ENCODE data around the gene TMEM245. TPM values are rescaled to one million over a fixed set of nuclear protein-coding genes. Genes with fewer than 3 reads are reported as not detected.

TMEM245 gene
- total RNA-seq, 4 donors from 2014 or later, result 45.7 to 121 (median 71.4) TPM

DNA sequence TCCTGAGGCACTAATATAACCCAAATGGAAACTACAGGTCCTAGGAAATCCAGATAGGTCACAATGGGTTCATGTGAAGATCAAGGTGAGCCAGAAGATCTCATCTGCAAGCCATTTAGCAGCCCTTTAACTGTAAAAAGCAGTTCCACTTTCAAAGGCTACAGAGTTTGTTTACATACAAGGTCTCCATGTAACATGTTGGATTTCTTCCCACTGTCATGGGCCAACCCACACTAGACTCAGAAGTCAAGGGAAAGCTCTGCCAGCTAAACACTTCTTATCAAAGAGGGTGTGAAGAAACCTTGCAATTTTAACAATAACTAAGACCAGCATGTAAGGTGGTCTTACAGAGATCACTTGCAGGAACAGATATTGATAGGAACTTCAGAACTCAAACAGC is 102.7 kb downstream of the TMEM245 start:
- TF ChIP-seq POLR2A (IDR thresholded peaks at IDR 0.05), result no peak
- TF ChIP-seq, protein P1, sequence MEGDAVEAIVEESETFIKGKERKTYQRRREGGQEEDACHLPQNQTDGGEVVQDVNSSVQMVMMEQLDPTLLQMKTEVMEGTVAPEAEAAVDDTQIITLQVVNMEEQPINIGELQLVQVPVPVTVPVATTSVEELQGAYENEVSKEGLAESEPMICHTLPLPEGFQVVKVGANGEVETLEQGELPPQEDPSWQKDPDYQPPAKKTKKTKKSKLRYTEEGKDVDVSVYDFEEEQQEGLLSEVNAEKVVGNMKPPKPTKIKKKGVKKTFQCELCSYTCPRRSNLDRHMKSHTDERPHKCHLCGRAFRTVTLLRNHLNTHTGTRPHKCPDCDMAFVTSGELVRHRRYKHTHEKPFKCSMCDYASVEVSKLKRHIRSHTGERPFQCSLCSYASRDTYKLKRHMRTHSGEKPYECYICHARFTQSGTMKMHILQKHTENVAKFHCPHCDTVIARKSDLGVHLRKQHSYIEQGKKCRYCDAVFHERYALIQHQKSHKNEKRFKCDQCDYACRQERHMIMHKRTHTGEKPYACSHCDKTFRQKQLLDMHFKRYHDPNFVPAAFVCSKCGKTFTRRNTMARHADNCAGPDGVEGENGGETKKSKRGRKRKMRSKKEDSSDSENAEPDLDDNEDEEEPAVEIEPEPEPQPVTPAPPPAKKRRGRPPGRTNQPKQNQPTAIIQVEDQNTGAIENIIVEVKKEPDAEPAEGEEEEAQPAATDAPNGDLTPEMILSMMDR (IDR thresholded peaks at IDR 0.05 in 4 of 5, conservative IDR thresholded peaks at IDR 0.05 in 1 of 5), result no peak
- no peak for ATAC-seq
- in situ Hi-C loops (cut with MboI; ENCODE audit: low sequenced_read_pairs in 4 of 4), result loop anchor here in 1 of 4 donors (10.0 kb wide), 1 partner anchor 108 kb away; no protein-coding TSS in a partner anchor
- intact Hi-C loops (cut with DNase I; ENCODE audit: low total_unique reads), result no loop called here
- Histone ChIP-seq H3K27ac (no peak overlapping the region), H3K9me3 (no peaks in the 10 kb centered on the region), H3K4me1 (peaks cover 25 to 28% of the 10 kb centered on the region in 2 donors), H3K4me3 (no peak overlapping the region), H3K36me3 (peaks cover 0 to 9% of the 10 kb centered on the region in 2 donors), H3K27me3 (no peaks in the 10 kb centered on the region)
- no peak for DNase-seq

DNA sequence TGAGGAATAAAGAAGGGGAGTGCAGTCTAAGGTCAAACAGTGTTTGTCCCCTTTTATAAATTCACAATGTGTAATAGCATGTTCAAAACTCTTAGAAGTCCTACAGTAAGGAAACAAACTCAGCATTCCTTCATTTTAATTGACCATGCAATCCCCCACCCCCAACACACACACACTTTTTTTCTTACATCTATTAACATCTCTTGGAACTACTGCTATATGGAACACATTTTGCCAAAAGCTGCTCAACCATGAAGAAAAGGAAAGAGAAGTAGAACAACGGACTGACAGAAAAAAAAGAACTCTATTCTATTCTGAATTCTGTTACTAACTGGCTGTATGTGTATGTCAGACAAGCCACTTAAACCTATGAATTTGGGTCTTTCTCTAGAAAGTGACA is 103.6 kb downstream of the TMEM245 start:
- no peak for TF ChIP-seq POLR2A (IDR thresholded peaks at IDR 0.05)
- TF ChIP-seq, protein P1 (IDR thresholded peaks at IDR 0.05 in 4 of 5, conservative IDR thresholded peaks at IDR 0.05 in 1 of 5), result no peak
- H3K9me3 ChIP-seq, result no peaks in the 10 kb centered on the region
- no peak overlapping the region for H3K27ac ChIP-seq
- H3K27me3 ChIP-seq, result no peaks in the 10 kb centered on the region
- H3K4me3 ChIP-seq, result no peak overlapping the region
- intact Hi-C loops (cut with DNase I; ENCODE audit: low total_unique reads) (no loop called here), in situ Hi-C loops (cut with MboI; ENCODE audit: low sequenced_read_pairs in 4 of 4) (loop anchor here in 1 of 4 donors (10.0 kb wide), 1 partner anchor 109 kb away; no protein-coding TSS in a partner anchor)
- DNase-seq (no peak), ATAC-seq (no peak)
- peaks cover 34% of the 10 kb centered on the region in 2 donors for H3K4me1 ChIP-seq
- peaks cover 0 to 9% of the 10 kb centered on the region in 2 donors for H3K36me3 ChIP-seq

DNA sequence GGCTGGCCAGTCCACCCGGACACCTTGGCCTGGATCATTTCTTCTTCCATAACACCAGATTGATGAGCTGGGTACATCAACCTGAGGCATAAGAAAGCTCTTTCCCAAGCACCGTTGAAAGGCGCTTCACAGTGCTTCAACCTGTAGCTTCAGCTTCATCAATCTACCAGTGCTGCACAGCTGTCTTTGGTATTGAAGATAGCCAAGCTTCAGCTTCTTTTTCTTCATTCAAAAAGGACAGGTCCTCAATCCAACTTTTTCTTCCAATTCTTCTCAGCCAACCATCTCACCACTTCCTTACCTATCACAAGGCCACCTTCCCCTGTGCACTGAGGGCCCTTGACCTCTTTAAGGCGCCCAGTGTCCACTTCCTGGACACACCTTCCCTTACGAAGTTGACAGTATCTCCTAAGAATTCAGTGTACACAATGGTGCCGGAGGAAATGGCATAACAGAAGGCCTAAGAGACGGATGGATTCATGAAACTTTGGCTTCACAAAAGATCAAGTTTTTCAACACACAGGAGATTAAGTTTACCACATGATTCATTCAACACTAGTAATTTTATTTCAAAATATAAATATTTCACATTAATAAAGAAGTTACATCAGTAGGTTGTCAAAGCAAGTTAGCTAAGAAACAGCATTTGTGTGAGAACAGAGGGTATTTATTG is 105.0 kb downstream of the TMEM245 start:
- H3K4me1 ChIP-seq, result peaks cover 44 to 46% of the 10 kb centered on the region in 2 donors

DNA sequence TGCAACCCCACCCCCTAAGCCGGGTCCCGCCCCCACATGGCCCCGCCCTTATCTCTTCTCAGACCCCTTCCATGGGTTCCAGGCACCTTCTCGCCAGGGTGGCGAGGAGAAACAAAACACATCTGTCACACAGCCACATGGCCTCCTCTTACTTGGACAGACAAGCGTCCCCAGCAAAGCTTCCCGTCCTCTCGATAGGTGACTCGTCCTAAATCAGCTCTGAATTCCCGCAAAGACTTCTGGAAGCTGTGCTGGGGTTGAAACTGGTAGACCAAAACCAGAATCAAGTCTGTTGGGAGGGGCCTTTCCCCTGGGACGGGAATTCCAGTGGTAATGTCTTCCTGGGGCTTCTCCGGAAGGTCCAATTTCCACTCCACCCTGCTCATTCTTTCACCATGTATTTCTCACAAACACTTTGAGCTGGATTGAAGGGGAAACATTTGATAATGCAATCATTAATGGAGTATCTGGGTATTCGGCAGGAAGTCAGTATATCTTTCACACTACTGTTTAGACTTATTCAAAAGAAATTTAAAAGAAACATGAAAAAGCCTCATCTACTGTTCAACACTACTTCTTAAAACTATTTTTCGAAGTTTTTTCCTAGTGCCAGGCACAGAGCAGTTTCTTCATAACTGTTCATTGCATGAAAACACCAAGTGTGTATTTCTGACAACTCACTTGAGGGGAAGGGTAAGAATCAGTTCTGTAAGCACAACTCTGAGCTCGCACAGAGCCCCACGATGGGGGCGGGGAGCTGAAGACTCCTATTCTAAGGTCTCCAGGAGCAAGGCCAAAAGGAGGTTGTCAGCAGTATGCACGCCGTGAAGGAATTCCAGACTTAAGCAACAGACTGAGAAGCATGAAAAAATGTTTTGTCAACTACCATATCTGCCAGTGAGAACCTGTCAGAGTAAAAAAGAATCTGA is 105.8 kb downstream of the TMEM245 start:
- Histone ChIP-seq H3K4me1 (peaks cover 43 to 46% of the 10 kb centered on the region in 2 donors), H3K27me3 (no peaks in the 10 kb centered on the region), H3K36me3 (no peaks in the 10 kb centered on the region), H3K9me3 (no peaks in the 10 kb centered on the region), H3K27ac (peak overlapping the region; percentile 92 to 96 (median 93)), H3K4me3 (peak overlapping the region; percentile 78 to 96 (median 89))
- intact Hi-C loops (cut with DNase I; ENCODE audit: low total_unique reads) (loop anchor here (2.0 to 5.0 kb wide), 3 partner anchors 79 to 105 kb away; partner anchors contain the start of genes ABITRAM, ELP1 and TMEM245), in situ Hi-C loops (cut with MboI; ENCODE audit: low sequenced_read_pairs in 4 of 4) (loop anchor here in 1 of 4 donors (10.0 kb wide), 1 partner anchor 111 kb away; no protein-coding TSS in a partner anchor)
- no peak for TF ChIP-seq POLR2A (IDR thresholded peaks at IDR 0.05)
- TF ChIP-seq, protein P1 (IDR thresholded peaks at IDR 0.05 in 4 of 5, conservative IDR thresholded peaks at IDR 0.05 in 1 of 5), result no peak
- DNase-seq (no peak), ATAC-seq (peak in 1 of 2 donors; percentile 46)

More for the DNA sequence above, 105.0 kb downstream of the TMEM245 start:
- H3K9me3 ChIP-seq, result no peaks in the 10 kb centered on the region
- H3K36me3 ChIP-seq, result peaks cover 0 to 4% of the 10 kb centered on the region in 2 donors
- no peak for TF ChIP-seq POLR2A (IDR thresholded peaks at IDR 0.05)
- TF ChIP-seq, protein P1 (IDR thresholded peaks at IDR 0.05 in 4 of 5, conservative IDR thresholded peaks at IDR 0.05 in 1 of 5), result no peak
- no peak overlapping the region for H3K4me3 ChIP-seq
- H3K27me3 ChIP-seq, result no peaks in the 10 kb centered on the region
- H3K27ac ChIP-seq, result peak overlapping the region; percentile 92 to 96 (median 93)
- DNase-seq (no peak), ATAC-seq (no peak)
- intact Hi-C loops (cut with DNase I; ENCODE audit: low total_unique reads) (loop anchor here (5.0 kb wide), 1 partner anchor 83 kb away; no protein-coding TSS in a partner anchor), in situ Hi-C loops (cut with MboI; ENCODE audit: low sequenced_read_pairs in 4 of 4) (loop anchor here in 1 of 4 donors (10.0 kb wide), 1 partner anchor 110 kb away; no protein-coding TSS in a partner anchor)

Measured in gastrocnemius medialis (tissue), 4 donors.